ENCODE data around the gene RASL11A. TPM values are rescaled to one million over a fixed set of nuclear protein-coding genes. Genes with fewer than 3 reads are reported as not detected.

Gene RASL11A
- total and polyA plus RNA-seq, 2 of the 13 experiments (the other 11 are each of a cell fraction or from before 2014, with no cell fraction given) = 3.0 to 4.1 TPM

DNA sequence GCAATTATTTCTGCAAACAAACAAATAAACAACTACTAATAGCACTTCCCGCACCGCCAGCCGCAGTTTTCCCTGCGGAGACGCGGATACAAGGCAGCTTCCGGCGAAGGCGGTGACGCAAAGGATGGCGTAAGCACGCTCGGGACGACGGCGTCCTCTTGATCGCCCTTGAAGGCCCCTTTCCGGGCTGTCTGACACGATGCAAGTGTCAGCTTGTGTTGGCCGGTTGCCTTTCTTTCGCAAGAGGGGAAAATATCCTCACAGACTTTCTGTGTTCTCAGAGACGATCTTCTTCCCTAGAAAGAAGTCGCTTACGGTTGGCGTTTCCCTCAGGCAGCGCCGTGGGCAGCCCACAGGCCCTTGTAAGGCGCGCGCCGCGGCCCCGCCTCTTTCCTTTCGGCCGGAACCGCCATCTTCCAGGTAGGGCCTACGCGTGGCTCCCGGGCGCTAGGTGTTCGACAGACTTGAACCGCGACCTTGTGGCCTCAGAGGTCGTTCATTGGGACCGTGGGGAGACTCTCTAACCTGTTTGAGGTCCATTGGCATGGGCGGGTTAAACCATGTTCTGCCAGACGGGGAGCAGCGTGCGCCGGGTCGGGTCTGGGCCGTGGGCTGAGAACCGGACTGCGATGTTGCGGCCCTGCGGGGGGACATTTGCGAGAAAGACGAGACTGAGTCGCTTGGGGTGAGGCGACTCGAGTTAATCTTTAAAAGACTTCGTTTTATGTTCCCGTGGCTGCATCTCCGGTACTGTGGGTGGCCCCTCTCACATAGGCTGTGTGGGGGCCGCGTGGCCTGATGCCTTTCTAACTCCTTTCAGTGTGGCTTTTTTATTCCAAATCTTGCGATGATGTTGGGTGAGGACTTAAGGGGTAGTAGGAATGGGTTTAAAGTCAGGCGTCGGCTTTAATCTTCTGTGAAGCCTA, 19.2 kb upstream of the RASL11A start, which contains the start of gene RPL21:
TSS of gene RPL21 (plus strand) at position 393 of the 926 bp plus-strand sequence. CDS start 2,219 bp downstream, outside the sequence.
- DNase-seq (ENCODE audit: low spot score) = peak; percentile 91
- 0% methylated on average over 15 of the region's 69 CpGs for WGBS (ENCODE audit: low lambda C conversion rate)
- H3K9me3 ChIP-seq (ENCODE audit: low read length) = no peaks in the 10 kb centered on the region
- ATAC-seq = peak; percentile 96
- peaks cover 38% of the 10 kb centered on the region for H3K4me1 ChIP-seq (ENCODE audit: insufficient read depth, low read length)
- H3K79me2 ChIP-seq (ENCODE audit: insufficient read depth, low read length) = peaks cover 54% of the 10 kb centered on the region
- FAIRE-seq = peak; percentile 59
- peaks cover 3 to 21% of the 10 kb centered on the region in 2 experiments for H3K36me3 ChIP-seq (replicated peaks in 1 of 2; ENCODE audit: control insufficient read depth in 1 of 2, insufficient read depth in 2 of 2, low read length in 2 of 2)
- peaks cover 30% of the 10 kb centered on the region for H4K20me1 ChIP-seq (ENCODE audit: insufficient read depth, low read length)
- in situ Hi-C loops (cut with HindIII; ENCODE audit: extremely low pct_ligation_motif_present, low pct_unique_long_range_greater_than_20kb) (no loop called here), intact Hi-C loops (cut with micrococcal nuclease; ENCODE audit: unreplicated experiment) (loop anchor here (1.0 to 5.0 kb wide), 3 partner anchors 79 to 260 kb away; partner anchors contain the start of gene USP12)
- H3K27ac ChIP-seq (ENCODE audit: extremely low read length, insufficient read depth, low read length) = peak within 1 kb of the TSS; percentile 92
- ChIA-PET POLR2A (interaction anchor here (0.7 to 1.1 kb wide), 7 partner anchors 12 to 269 kb away, joined by 3 to 9 read pairs (median 3); partner anchors contain the start of gene RASL11A), CTCF (ENCODE audit: low intra/inter-chr PET ratio, low total read pairs) (no interaction called here)
- H3K9ac ChIP-seq (ENCODE audit: insufficient read depth, low read depth, low read length) = peak within 1 kb of the TSS; percentile 99
- H3K4me3 ChIP-seq (replicated peaks in 1 of 3; ENCODE audit: insufficient read depth in 1 of 3, low read depth in 2 of 3, low read length in 3 of 3) = peak within 1 kb of the TSS; percentile 84 to 89 (median 85)
- peak within 1 kb of the TSS; percentile 61 for H2AFZ ChIP-seq (ENCODE audit: low read length)
- no peaks in the 10 kb centered on the region; a peak in 1 of 5 replicates for H3K27me3 ChIP-seq (ENCODE audit: control insufficient read depth in 1 of 2, insufficient read depth in 2 of 2, low read length in 2 of 2)
- H3K4me2 ChIP-seq (ENCODE audit: low read depth, low read length) = peak within 1 kb of the TSS; percentile 84
- TSS peak; percentile 66 for BruUV-seq (replicated peaks)
- TF ChIP-seq DPF2 (CRISPR knock-in tag; IDR thresholded peaks at IDR 0.05; ENCODE audit: borderline replicate concordance, low read depth) (no peak), NFE2L1 (CRISPR knock-in tag; IDR thresholded peaks at IDR 0.05; ENCODE audit: borderline replicate concordance) (peak; percentile 66; the same call in 1 of the 2 replicates), ZSCAN22 (CRISPR knock-in tag; IDR thresholded peaks at IDR 0.05) (0 out of 2 replicates have a peak, but pooled peaks have one; percentile 23), ZNF124 (CRISPR knock-in tag; IDR thresholded peaks at IDR 0.05) (no peak), NR2F6 (IDR thresholded peaks at IDR 0.05) (no peak), NR2F6 (CRISPR knock-in tag; IDR thresholded peaks at IDR 0.05) (peak; percentile 19; the same call in 1 of the 2 replicates), ZNF160 (CRISPR knock-in tag; IDR thresholded peaks at IDR 0.05) (peak; percentile 89), HES4 (CRISPR knock-in tag; IDR thresholded peaks at IDR 0.05; ENCODE audit: borderline replicate concordance) (peak; percentile 91; the same call in 1 of the 2 replicates), HMGA1 (CRISPR knock-in tag; conservative IDR thresholded peaks at IDR 0.05) (no peak), NR2F1 (CRISPR knock-in tag; IDR thresholded peaks at IDR 0.05) (0 out of 4 replicates have a peak, but pooled peaks of 1 of the 2 experiments have one; percentile 6)
- TF ChIP-seq, protein P1, sequence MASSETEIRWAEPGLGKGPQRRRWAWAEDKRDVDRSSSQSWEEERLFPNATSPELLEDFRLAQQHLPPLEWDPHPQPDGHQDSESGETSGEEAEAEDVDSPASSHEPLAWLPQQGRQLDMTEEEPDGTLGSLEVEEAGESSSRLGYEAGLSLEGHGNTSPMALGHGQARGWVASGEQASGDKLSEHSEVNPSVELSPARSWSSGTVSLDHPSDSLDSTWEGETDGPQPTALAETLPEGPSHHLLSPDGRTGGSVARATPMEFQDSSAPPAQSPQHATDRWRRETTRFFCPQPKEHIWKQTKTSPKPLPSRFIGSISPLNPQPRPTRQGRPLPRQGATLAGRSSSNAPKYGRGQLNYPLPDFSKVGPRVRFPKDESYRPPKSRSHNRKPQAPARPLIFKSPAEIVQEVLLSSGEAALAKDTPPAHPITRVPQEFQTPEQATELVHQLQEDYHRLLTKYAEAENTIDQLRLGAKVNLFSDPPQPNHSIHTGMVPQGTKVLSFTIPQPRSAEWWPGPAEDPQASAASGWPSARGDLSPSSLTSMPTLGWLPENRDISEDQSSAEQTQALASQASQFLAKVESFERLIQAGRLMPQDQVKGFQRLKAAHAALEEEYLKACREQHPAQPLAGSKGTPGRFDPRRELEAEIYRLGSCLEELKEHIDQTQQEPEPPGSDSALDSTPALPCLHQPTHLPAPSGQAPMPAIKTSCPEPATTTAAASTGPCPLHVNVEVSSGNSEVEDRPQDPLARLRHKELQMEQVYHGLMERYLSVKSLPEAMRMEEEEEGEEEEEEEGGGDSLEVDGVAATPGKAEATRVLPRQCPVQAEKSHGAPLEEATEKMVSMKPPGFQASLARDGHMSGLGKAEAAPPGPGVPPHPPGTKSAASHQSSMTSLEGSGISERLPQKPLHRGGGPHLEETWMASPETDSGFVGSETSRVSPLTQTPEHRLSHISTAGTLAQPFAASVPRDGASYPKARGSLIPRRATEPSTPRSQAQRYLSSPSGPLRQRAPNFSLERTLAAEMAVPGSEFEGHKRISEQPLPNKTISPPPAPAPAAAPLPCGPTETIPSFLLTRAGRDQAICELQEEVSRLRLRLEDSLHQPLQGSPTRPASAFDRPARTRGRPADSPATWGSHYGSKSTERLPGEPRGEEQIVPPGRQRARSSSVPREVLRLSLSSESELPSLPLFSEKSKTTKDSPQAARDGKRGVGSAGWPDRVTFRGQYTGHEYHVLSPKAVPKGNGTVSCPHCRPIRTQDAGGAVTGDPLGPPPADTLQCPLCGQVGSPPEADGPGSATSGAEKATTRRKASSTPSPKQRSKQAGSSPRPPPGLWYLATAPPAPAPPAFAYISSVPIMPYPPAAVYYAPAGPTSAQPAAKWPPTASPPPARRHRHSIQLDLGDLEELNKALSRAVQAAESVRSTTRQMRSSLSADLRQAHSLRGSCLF (CRISPR knock-in tag; IDR thresholded peaks at IDR 0.05; ENCODE audit: borderline replicate concordance) = peak; percentile 34; the same call in 1 of the 2 replicates
- TF ChIP-seq, protein P2, sequence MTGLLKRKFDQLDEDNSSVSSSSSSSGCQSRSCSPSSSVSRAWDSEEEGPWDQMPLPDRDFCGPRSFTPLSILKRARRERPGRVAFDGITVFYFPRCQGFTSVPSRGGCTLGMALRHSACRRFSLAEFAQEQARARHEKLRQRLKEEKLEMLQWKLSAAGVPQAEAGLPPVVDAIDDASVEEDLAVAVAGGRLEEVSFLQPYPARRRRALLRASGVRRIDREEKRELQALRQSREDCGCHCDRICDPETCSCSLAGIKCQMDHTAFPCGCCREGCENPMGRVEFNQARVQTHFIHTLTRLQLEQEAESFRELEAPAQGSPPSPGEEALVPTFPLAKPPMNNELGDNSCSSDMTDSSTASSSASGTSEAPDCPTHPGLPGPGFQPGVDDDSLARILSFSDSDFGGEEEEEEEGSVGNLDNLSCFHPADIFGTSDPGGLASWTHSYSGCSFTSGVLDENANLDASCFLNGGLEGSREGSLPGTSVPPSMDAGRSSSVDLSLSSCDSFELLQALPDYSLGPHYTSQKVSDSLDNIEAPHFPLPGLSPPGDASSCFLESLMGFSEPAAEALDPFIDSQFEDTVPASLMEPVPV (CRISPR knock-in tag; IDR thresholded peaks at IDR 0.05) = peak; percentile 95
- TF ChIP-seq, protein P3, sequence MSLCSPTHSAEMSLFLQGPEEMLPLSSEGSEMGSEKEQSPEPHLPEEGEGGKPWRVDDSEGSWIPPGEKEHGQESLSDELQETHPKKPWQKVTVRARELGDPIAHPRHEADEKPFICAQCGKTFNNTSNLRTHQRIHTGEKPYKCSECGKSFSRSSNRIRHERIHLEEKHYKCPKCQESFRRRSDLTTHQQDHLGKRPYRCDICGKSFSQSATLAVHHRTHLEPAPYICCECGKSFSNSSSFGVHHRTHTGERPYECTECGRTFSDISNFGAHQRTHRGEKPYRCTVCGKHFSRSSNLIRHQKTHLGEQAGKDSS (CRISPR knock-in tag; IDR thresholded peaks at IDR 0.05; ENCODE audit: borderline replicate concordance, low read depth) = peak; percentile 82; the same call in 1 of the 2 replicates
